Measurements from ENCODE around the gene NTRK2.

GRCh38 chr9:85046475-85046874, 376.9 kb downstream of the NTRK2 start:
- TF ChIP-seq CTCF (IDR thresholded peaks at IDR 0.05) (no peak), POLR2A (IDR thresholded peaks at IDR 0.05) (no peak)
